Body of pancreas (tissue), 4 donors: ENCODE measurements around the gene TMEM158.

Source experiments
- CTCF ChIP-seq, 7 experiments: fragments of 450-650 bp in 4 of 7; fragments of 200-600 bp in 3 of 7; sonication (generic) in 3 of 7; IDR thresholded peaks; one replicate each; pipeline ENCODE4 v1.5.1; 2016 to 2019; ENCODE audit warnings: antibody characterized with exemption in 7 of 7
- POLR2A ChIP-seq, 3 donors: fragments of 450-650 bp; IDR thresholded peaks; one replicate each; pipeline ENCODE4 v1.6.1; 2016; ENCODE audit warnings: antibody characterized with exemption in 3 of 3, mild to moderate bottlenecking in 2 of 3

GRCh38 chr3:45239254-45239653 is 13.2 kb upstream of the TMEM158 start:
- TF ChIP-seq CTCF (IDR thresholded peaks at IDR 0.05) (no peak), POLR2A (IDR thresholded peaks at IDR 0.05) (no peak)
